GM19240 (cell line): Measurements from ENCODE around the gene SYT7.

Experiments
- DNase-seq: peaks from one replicate; pipeline ENCODE4 v3.0.0; 2011; ENCODE audit warnings: low spot score; ENCODE audit not compliant: insufficient read length

The SYT7 gene

DNA sequence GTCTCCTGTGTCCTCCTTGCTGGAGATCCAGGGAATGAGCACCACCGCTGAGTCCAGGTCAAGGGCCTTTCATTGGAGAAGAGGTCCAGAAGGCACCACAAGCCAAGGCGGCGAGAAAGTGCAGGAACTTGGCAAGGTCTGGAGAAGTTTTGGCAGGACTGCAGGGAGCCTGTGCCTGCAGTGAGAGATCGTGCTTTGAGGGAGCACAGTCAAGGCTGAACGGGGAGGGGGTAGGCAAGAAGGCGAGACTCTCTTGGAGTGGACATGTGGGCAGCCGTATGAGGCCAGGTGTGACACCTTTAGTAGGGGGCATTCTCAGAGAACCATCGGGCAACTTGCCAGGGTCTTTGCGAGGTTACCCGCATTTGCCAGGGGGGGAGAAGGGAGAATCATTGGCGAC, 41.9 kb downstream of the SYT7 start:
- no peak for DNase-seq

DNA sequence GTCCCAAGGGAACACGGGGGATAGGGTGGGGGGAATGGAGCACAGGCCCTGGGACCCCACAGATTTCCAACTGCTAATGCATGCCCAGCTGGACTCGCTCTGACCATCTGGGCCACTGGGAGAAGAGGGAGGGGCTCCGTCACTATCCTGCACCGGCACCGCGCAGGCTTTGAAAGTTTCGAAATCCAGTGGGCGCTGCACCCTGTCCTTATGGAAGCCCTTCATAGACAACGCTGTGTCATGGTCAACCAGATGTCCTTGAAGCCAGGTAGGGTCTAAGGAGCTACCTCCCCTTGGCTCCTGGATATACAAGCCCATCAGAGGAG, 42.3 kb downstream of the SYT7 start:
- DNase-seq: no peak

DNA sequence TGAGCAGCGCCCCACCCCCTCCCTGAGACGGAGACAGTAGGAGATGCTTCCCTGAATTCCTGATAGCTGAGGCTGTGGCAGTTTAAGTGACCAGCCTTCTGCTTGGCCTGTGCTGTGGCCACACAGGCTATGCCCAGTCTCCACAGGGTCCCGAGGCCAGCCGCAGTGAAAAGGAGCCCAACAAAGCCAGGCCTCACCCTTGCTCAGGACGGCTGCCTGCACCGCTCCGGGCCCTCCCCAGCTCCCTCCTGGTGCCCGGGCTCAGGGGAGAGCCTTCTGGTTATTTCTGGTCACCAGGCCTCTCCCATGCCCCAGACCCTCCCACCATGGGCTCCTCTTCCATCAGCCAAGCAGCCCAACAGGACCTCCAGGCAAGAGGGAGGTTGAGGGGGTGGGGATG, 43.5 kb downstream of the SYT7 start:
- DNase-seq: no peak

DNA sequence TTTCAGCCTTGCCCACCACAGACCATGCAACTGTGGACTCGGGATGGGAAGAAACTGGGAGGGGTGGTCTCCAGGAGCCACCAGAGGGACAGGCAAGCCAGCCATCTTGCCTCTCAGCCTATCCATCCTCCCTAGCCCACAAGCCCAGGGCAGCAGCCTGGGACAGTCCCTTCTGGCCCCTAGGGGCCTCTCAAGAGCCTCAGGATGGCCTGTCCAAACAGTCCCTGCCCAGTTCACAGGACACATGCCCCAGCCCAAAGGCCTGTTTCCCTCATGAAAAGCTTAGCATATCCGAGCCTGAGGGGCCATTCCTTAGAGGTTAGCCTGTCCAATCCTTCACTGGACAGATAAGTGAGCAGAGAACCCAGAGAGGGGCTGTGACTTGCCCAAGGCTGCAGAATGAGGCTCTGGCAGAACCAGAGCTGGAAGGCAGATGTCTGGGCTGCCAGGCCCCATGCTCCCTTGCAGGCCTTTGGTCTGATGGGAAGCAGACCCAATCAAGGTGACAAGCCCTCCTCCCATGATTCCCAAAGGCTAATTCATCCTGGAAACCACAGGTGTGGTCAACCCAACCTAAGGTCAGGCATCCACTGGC, 44.1 kb downstream of the SYT7 start:
- DNase-seq: no peak

DNA sequence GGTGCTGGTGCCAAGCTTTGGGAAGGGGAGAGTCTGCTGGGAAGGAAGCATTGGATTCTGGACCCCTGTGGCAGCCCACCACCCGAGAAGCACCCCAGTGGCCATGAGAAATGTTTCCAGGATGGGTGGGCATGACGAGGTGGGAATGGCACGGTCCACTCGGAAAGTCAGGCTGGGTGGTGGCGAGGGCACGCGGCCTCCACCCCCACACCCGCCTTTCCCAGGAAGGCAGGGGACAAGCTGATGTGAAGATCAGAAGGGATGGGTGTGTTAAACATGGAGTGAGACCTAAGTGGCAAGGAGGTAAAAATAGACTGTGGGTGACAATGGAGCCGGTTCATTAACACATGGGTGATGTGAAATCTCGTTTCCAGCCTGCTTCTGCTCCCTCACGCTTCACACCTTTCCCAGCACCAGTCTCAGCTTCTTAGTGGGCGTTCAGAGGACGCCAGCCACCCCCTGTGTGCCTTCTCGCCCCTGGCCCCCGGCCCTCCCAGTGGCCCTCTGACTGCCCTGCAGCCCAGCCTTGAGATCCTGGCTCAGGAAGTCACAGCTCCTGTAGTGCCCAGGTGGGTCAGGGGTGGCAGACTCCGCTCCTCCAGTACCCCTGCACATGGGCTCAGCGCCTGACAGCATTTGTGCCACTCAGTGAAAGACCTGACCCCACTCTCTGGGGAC, 44.7 kb downstream of the SYT7 start:
- no peak for DNase-seq

DNA sequence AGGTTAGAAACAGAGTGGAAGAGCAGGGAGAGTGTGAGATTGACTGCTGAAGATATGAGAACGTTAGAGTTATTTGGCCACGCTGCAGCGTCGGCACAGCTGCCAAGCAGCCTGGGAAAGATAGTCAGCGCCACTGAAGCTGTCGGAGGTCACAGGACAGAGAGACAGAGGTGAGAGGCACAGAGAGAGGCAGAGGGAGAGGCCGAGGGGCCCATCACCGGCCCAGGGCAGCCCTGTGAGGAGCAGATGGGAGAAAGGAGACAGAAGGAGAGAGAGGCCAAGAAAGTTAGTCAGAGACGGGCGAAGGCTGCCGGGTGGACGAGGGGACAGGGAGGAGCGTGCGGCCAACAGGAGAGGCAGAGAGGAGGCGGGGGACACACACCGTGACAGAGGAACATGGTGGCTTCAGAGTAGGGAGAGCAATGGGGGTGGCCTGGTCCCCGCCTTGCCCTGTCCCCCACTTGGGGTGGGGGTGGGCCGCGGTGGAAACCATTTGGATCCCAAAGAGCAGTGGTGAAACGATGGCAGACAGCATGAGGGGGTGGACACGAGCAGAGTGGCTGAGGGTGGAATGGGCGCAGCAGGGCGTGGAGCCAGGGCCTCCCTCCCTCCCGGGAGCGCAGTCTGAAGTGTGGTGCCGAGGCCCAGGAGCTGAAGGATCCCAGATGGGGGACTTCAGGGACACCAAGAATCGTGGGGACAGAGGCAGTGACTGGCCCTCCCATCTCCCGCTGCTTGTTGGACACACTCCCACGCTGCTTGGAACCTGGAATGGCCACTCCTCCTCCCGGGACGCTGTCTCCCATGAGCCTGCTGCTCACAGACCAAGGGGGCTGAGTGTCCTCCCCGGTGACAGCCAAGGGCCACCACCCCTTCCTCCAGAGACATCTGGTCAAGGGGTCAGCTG, 45.7 kb downstream of the SYT7 start:
- DNase-seq: no peak

DNA sequence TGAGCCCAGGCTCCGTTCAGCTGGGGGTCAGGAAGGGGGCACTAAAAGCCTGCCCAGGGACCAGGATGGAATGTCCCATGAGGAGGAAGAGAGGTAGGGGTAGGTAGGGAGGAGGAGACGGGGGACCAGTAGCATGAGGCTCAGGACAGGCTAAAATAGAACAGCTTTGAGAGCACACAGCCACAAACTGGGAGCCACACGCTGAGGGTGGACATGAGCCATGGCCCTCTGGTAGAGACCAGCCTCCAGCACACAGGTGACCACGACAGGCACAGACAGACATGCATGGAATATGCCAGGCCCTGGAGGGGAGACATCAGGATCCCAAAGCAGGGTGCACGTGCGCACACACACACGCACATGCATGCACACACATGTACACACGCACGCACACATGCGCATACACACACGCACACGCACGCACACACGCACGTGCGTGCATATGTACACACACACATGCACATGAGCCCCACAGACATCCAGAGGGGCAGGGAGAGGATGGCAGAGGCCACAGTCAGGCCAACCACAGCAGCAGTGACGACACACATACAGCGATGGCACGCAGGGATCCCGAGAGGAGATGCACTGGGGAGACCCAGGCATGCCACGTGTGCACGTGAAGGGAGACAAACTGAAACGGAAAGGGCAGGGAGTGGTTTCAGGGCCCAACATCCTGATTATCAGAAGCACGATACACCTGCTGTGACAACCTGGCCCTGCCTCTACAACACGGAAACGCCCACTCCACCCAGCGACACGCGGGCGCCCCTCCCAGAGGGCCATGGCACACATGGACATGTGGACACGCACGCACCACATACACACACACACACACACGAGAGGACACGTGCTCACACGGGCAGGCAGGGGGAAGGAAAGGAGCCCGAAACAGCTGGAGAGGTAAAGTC, 46.6 kb downstream of the SYT7 start:
- no peak for DNase-seq

DNA sequence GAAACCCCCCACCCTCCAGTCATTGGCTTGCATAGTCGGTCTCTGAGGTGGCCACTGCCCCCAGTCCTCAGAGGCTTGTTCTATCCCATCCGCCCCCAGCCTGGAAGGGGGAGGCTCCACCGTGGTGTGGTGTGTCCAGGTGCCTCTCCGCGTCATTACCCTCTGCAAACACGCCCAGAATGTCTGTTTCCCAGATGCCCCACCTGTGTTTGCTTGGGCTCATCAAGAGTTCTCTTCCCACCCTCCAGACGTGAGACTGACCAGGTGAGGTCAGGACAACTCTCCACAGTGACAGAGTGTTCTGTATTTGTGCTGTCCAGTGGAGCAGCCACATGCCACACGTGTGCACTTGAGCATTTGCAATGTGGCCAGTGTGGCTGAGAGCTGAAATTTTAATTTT, 47.5 kb downstream of the SYT7 start:
- no peak for DNase-seq

DNA sequence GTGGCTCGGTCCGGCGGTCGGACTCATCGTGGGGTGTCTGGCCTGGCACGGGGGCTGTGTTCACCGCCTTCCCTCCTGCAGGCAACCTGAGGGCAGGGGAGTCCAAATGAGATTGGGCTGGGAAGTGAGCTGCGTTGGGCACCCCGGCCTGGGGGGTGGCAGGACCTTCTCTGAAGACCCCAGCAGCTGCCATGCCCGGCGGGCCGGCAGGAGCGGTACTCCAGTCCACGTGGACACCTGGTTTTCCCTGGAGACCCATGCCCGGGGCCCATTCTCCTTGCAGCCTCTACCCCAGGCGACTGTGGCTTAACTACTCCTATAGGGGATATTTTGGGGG, 47.9 kb downstream of the SYT7 start:
- DNase-seq: no peak

DNA sequence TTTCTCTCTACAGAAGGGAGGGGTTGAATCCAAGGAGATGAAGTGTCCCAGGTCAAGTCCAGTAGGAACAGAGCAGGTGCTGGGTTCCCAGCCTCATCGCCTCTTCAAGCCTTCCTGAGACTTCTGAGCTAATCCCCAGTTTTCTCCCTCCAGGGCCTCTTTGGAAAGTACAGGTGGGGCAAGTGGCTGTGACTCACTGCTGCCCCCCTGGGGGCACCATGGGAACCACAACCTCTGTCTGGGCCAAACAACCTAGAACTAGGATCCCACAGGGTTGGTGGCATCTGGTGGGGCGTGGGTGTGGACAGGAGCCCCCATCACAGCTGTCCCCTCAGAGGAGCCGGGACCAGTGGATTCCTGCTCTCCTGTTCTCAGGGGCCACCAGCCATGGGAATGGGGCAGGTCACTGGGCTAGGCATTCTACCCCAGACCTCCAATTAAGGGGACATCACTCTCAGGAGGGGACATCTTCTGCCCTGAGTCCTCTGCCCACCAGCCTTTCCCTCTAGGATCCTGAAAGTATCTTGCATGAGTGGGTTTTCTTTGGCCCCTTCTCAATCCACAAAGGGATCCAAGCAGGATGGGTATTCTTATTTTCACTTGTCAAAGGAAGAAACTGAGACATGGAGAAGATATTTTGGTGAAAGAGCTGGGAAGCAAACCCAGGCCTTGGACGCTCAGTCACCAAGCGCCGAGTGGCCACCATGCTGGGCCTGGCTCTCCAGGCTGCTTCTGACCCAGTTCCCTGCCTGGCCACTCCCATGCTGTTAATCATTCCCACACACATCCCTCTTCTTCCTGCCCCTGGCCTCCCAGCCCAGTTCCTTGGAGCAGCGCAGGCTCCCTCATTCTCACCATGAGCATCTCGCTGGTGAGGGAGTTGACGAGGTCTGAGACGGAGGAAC, 48.5 kb downstream of the SYT7 start:
- DNase-seq: peak; percentile 86

DNA sequence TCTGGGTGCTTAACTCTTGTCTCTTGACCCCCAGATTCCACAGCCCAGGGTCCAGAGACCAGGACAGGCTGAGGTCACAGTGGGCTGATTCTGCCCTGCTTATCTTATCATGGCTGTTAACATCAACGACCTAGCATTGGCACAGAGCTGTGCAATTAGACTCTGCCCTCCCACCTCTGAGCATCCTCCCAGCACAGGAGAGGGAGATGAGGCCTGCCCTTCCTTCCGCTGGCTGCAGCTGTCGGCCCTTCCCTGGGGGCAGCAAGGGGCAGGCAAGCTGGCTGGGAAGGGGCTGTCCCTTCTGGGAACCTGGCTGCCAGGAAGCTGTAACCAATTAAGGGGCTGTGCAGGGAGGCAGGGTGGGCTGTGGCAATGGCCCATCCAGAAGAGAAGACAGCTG, 49.8 kb downstream of the SYT7 start:
- DNase-seq: no peak

DNA sequence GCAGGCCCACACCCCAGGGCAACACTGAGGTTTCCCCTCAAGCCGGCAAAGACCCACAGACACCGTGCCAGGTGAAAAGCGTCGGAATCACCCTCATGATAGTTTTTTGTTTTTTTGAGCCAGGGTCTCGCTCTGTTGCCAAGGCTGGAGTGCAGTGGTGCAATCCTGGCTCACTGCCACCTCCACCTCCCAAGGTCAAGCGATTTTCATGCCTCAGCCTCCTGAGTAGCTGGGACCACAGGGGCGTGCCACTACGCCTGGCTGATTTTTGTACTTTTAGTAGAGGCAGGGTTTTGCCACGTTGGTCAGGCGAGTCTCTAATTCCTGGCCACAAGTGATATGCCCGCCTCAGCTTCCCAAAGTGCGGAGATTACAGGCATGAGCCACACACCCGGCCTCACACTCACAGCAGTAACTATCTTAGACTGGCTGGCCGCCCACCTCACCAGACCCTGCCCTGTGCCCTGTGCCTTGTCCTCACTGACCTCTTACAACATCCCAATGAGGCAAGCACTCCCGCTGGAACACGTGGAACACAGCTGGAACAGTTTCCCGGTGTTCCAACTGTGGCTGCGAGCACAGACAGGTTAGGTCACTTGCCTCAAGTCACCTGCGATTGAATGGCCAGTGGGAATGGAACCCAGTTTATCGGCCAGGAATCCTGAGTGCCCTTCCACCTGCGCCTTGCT, 51.2 kb downstream of the SYT7 start:
- DNase-seq: no peak

DNA sequence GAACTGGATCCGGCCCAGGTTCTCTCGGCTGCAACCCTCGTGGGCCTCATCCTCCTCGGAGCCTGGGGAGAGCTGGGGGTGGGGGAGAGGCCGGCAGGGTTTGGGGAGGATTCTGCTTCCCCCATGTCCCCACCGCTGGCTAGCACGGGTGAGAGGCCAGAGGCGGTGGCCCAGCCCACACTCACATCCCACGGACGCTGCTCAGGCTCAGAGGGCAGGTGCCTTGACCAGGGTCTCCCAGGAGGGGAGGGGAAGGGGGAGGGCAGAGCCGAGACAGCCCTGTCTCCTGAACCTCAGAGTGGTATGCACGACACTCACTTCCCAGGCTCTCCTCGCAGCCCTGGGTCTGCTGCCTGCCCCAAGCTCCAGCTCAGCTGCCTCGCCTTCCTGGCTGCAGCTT, 52.8 kb downstream of the SYT7 start:
- DNase-seq: no peak

DNA sequence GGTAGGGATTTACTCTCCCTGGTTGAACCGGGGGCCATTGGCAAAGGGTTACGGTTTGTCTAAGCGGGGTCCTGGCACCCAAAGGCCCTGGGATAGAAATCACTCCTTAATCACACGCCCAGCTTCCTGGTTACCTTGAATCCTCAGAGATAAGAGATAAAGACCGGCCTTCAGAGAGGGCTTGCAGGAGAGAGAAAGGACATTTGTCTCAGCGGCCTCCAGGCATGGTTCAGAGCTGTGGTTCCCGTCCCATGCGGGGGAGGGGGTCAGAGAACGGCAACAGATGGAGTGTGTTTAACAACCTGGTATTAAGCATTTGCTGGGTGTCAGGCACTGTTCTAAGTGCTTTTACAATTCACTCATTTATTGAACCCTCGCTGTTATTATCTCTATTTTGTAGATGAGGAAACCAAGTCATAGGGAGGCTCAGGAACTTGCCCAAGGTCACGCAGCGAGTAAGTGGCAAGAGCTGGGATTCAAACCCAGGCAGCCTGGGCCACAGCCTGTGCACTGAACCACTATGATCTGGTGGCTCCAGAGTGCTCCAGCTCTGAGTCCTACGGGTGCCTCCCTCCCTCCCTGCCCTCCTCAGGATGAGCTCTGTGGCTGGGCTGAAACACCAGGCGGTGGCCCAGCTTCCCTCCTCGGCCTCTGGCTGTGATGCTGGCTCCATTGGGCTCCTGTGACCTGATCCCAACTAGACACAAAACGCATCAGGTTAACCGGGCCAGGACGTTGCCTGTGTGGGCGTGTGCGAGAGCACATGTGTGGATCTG, 53.7 kb downstream of the SYT7 start:
- DNase-seq: no peak

DNA sequence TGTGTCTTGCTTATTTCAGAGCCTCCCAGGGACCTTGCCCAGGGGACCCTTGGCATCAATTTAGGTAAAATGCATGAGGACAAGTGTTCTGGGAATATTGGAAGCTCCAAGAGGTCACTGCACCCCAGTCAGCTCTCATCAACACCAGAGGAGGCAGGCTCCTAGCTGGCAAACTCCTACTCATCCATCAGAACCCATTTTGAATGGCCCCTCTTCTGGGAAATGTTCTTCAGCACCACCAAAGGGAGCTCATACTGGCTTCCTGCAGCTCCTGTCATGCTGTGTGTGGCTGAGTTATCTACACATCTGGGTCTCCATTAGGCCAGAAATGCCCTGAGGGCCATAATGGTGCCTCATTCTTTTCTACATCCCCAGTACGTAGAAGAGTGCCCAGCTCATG, 54.6 kb downstream of the SYT7 start:
- no peak for DNase-seq

DNA sequence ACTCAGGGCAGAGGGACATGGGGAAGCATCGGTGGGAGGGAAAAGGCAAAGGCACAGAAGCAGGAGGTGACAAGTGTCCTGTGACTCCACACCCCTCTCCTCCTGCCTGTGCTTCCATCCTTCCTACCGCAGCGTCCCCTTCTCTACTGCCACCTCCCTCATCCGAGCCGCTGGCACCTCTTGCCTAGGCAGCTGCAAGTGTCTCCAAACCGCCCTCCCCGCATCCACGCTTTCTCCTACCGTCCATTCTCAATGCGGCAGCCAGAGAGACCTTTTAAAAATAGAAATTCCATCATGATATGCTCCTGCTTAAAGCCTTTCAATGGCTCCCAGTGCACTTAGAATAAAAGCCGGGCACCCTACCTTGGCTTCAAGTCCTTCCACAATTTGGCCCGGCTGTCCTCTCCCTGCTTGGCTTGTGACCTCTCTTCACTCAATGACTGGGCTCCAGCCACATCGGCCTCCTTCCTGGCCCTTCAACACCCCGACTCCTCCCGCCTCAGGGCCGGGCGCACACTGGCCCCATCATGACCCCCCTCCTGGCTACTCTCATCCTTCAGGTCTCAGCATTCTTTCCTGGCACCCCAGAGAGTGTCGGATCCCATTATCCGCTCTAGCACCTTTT, 55.8 kb downstream of the SYT7 start:
- DNase-seq: no peak

DNA sequence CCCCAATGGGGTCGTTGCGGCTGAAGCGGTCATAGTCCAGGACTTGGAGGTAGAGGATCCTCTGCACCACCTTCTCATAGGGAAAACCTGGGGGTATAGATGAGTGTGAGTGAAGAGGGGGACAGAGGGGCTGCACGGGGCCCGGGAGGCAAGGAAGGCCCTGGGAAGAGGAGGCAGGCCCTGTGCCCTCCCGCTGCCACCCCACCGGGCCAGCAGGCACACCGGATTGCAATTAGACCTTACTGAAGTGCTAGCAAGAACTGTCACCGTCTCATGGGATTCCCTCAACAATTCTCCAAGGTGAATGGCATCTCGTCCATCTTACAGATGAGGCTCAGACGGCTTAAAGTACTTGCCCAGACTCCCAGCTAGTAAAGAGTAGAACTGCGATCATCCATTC, 56.4 kb downstream of the SYT7 start:
- no peak for DNase-seq

DNA sequence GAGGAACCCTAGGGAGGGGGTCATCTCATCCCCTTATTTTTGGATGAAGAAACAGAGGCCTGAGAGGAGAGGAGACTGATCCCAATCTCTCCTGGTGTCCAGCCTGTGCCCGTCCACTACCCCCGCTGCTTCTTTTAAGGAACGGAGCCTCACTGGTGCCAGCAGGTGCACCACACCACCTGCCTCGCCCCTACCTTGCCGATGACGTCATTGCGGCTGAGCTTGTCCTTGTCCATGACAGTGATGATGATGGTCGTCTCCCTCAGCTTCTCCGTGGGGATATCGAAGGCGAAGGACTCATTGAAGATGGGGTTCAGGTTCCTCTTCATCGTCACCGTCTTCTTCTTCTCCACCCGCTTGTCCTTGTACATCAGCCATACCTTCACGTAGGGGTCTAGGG, 58.0 kb downstream of the SYT7 start:
- no peak for DNase-seq
